Measurements from ENCODE around the gene CRIP3.
A peak's percentile ranks its signal among the peaks of the same experiment; 100 is the strongest.
"Not testable (repeated sequence)": the region's sequence is repeated elsewhere in the genome, so short reads cannot be mapped to it uniquely, and the experiment has no call there.

Gene CRIP3, protein sequence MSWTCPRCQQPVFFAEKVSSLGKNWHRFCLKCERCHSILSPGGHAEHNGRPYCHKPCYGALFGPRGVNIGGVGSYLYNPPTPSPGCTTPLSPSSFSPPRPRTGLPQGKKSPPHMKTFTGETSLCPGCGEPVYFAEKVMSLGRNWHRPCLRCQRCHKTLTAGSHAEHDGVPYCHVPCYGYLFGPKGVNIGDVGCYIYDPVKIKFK

DNA sequence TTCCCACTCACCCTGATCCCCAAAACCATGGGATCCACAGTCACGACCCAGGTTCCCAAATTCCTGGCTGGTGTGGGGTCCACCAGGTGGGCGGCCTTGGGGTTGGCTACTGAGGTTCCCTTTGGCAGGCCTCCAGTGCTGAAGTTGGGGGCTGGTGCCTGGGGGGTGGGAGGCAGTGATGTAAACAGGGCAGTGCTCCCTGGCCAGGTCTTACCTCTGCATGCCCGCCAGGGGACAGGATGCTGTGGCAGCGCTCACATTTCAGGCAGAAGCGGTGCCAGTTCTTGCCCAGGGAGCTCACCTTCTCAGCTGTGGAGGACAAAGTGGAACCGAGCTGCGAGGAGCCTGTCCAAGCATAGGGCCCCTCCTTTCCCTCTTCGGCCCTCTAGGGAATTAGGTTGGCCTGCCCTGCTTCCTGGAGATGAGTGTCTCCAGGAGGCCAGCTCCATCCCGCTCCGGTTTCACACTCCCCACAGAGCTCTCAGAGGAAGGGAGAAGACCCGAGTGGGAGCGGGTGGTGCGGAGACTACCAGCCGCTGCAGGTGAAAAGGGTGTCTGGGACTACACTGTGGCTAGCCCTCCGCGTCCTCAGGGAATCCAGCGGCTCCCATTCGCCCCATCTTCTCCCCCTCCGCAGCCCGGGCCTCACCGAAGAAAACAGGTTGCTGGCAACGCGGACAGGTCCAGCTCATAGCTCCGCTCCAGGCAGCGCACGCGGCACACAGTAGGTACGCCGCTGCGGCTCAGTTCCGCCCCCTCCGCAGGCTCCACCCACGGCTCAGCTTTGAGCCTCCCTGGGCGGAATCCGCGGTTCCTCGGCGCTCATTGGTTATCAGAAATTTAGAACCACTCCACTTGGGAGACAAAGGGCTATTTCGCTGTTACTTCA lies at the start of gene CRIP3:
Gene CRIP3 (minus strand): TSS at position 726 of the 889 bp plus-strand sequence. CDS start 34 bp downstream, at position 692.
- peak; percentile 48 for DNase-seq

DNA sequence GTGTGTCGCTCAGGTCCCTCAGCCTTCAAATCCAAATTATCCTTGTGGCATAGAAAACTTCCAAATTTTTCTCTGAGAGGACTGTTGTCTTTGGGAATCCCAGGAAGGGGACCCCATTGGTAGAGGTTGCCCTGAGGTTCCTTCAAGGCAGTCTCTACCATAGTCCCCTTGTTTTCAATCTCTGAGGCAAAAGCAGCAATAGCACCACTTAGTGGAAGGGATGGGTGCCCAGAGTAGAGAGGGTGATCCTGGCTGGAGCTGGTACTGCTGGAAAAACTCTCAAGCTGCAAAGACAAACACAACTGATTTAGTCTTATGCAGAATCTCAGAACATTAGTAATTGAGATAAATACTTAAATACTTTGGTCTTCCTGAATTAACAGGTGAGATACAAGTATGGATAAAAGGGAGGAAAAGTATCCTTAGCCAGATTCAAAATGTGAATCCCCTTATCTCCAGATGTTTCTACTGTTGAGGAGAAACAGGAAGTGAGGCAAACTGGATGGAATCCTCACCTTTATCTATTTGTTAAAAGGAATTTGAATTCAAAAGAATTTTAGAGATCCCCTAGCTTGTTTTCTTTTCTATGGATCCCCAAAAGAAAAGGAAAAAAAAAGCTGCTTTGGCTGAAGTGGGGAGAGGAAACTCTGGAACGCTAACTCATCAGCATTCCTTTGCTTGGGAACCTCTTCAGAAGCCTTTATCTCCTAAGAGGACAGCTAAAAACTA lies 47.4 kb upstream of the CRIP3 start:
- DNase-seq, result no peak

DNA sequence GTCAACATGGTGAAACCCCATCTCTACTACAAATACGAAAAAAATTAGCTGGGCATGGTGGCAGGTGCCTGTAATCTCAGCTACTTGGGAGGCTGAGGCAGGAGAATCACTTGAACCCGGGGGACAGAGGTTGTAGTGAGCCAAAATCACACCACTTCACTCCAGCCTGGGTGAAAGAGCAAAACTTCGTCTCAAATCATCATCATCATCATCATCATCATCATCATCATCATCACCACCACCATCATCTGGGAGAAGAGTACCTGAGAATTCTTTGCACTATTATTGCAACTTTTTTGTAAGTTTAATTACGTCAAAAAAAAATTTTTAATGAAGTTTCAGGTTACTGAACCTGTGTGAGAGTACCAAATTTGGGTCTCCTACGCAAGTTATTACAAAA lies 43.3 kb upstream of the CRIP3 start:
- not testable (repeated sequence) for DNase-seq

DNA sequence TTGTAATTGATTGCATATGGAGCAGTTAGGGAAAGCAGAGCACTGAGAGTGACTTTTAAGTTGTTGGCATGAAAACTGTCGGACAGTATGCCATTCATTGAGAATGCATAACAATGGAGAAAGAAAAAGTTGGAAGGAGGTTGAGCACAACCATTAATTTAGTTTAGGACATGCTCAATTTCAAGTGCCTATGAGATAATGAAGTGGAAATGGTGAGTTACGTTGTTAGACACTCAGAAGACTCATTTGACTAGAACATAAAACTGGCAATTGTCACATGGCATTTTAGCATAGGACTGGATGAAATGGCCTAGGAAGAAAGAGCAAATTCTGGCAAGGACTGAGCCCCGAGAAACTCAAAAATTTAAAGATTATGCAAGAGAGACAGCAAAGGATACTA lies 38.8 kb upstream of the CRIP3 start:
- DNase-seq, result no peak

- no peak for DNase-seq
Observed at GRCh38 chr6:43347021-43347420, 38.4 kb upstream of the CRIP3 start.

DNA sequence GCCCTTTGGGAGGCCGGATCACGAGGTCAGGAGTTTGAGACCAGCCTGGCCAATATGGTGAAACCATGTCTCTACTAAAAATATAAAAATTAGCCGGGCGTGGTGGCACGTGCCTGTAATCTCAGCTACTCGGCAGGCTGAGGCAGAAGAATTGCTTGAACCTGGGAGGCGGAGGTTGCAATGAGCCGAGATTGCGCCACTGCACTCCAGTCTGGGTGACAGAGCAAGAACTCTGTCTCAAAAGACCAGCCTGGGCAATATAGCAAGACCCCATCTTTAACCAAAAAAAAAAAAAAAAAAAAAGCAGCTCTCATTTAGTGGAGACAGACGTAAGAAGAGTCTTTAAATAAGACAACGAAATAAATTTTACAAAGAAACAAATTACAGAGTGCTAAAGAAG lies 37.6 kb upstream of the CRIP3 start:
- DNase-seq, result not testable (repeated sequence)

GRCh38 chr6:43339168-43339567 lies 30.5 kb upstream of the CRIP3 start:
- no peak for DNase-seq

DNA sequence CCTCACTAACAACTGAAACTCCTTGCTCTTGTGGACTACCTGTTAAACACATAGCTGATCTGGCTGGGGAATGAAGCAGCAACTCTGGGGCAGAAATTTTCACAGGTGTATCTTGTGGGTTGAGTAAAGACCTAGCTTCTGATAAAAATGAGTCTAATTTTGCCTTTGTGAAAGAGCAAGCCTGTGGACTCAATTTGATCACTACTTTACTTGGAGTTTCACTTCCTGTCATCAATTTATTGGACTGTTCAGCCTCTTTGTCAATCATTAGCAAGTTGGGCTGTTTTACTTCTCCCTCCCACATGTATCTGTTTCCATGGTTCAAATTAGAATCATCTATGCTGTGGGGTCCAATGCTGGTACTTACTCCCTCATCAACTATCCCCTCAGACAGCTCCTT lies 29.6 kb upstream of the CRIP3 start:
- DNase-seq, result no peak

DNA sequence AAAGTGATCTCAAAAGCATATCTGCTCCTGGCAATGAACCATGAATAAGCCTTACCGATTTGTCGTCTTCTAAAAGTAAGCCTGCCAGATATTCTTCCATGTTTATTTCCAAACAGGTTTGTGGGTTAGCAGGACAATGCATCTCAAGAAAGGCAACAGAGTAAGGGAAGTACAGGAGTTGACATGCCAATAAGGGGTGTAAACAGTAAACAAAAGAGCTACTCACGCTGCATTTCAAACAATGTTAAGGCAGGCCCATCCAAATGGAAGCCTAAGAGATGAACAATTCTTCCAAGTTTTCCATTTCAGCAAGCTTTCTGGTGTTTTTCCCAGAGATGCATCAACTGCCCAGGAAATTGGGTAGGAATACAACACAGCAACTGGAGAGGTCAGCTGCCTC lies 27.8 kb upstream of the CRIP3 start:
- DNase-seq, result no peak

DNA sequence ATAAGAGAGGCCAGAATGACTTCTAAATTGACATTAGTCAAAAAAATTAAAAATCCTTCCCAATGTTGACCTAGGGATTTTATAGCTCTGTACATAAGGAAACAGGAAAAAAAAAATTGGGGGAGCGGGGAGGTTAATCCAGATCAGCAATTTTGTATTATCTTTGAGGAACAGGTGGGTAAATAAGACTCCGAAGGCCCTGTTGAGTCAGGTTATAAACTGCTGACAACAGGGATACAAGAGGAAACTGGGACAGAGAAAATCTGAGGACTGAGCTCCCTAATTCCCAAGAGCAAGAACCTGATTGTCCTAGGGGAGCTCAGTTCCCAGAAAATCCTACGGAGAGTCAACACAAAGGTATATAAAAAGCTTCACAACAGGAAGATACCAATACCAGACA lies 26.8 kb upstream of the CRIP3 start:
- DNase-seq, result no peak

DNA sequence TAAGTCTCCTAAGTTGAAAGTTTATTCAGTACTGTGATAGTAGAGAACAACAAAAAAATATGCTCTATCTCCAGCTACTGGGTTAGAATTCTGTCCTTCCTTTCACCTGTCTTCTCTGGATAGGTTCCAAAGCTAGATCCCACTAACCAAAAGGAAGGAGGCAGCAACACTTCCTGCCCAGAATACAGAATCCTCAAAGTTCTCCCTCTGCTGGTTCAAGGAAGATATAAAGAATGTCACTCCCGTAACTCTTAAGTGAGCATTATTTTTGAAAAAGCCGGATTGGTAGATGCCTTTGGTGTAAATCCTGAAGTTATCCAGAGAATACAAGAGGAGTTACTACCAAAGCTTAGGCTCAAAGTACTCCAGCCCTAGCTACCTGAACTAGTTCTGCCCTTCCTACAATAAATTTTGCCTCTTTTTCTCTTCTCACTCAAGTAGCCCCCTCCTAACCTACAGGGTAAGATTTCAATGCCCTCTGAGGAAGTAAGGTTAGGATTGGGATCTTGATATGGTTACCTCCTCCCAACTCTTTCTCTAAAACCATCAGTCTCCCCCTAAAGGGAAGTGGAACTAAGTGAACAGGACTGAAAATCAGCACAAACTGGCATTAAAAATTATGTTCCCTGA lies 26.0 kb upstream of the CRIP3 start:
- DNase-seq, result no peak

- no peak for DNase-seq
Observed at GRCh38 chr6:43331891-43332290, 23.3 kb upstream of the CRIP3 start.

GRCh38 chr6:43331470-43331869 lies 22.8 kb upstream of the CRIP3 start:
- DNase-seq, result no peak

DNA sequence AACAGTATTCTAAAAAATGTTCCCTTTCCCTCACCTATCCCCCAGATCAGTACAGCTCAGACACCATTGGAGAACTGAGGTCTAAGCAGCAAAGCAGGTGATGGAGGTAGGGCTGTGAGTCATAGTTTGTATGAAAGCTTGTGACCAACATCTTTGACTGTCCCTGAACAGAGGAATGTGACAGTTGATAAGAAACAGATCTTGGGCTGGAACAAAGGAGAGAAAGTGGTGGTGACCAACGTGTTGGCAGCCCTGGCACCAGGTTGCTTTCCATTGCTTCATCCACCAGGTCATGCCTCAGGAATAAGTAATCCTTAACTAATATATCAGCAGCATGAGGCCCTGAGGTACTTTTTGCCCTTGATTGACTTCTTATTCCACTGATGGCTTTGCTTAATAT lies 19.9 kb upstream of the CRIP3 start:
- no peak for DNase-seq

DNA sequence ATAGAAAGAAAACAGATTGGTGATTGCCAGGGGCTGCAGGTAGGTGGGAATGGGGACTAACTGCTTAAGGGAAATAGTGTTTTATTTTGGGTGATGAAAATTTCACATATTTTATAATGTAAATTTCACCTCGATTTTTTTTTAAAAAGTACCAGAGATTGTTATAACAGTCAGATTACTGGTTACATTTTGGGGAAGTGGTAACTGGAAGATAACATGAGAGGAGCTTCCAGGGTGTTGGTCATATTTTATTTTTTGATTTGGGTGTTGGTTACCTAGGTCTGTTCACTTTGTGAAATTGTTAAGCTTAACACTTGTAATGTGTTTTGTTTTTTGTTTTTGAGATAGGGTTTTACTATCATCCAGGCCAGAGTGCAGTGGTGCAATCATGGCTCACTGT lies 17.2 kb upstream of the CRIP3 start:
- DNase-seq, result no peak

DNA sequence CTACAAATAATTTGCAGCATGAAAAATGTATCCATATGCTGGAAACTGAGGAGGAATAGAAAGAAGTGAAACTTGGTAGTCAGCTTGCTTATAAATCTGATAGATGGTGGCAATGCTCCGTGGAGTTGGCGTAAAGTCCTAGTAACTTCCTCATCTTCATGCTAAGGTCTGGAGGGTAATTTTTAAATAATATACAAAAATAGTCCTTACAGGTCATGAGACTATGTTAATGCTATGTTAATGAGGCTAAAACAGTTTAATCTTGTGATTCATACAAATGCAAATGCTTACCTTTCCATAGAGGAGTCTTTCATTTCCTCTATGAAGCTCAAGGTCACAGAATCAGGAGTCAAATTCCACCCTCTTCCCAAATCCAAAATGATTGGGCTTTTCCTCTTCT lies 9.4 kb upstream of the CRIP3 start:
- no peak for DNase-seq

DNA sequence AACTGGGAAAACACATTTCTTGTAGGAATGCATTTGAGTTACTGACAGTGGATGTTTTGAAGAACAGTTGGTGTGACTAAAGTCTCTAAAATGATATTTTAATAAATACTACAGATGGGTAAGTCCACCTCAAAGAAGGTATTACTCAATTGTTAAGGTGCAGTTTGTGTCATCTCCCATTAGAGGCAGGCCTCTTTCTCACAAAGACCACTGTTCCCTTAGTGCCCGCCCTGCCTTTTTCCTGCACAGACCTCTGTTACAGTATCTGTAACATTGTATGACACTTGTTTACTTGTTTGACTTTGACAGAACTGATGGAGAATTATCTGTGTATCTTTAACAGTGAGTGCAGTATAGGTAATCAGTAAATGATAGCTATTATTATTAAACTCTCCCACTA lies 5.2 kb upstream of the CRIP3 start:
- no peak for DNase-seq

DNA sequence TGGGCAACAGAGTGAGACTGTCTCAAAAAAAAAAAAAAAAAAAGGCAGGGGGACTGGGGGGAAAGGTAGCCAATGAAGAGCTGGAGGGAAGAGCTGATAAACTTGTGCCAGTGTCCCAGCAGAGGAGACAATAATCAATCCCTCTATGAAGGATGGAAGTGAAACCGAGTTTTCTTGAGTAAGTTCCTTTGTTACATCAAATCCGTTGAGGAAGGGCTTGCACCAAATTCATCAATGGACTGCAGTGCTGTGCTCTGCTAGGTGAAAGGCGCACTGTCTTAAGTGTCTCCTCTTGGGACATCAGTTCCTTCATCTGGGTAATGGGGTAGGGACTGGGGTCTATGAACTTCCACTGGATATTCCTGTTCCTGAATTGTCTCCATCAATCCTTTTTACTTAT lies 3.0 kb upstream of the CRIP3 start:
- no peak for DNase-seq

DNA sequence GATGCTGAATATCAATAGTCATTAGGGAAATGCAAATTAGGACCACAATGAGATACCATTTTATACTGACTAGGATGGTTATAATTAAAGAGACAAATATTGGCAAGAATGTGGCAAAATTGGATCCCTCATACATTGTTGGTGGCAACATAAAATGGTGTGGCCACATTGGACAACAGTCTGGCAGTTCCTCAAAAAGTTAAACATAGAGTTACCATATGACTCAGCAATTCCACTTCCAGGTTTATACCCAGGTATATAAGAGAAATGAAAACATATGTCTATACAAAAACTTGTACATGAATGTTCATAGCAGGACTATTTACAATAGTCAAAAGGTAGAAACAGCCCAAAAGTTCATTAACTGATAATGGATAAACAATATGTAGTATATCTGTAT lies 2.0 kb upstream of the CRIP3 start:
- no peak for DNase-seq

- DNase-seq, result no peak
Observed at GRCh38 chr6:43310134-43310533, 1.5 kb upstream of the CRIP3 start.

- DNase-seq, result no peak
Observed at GRCh38 chr6:43308990-43309477, 408 bp upstream of the CRIP3 start.

DNA sequence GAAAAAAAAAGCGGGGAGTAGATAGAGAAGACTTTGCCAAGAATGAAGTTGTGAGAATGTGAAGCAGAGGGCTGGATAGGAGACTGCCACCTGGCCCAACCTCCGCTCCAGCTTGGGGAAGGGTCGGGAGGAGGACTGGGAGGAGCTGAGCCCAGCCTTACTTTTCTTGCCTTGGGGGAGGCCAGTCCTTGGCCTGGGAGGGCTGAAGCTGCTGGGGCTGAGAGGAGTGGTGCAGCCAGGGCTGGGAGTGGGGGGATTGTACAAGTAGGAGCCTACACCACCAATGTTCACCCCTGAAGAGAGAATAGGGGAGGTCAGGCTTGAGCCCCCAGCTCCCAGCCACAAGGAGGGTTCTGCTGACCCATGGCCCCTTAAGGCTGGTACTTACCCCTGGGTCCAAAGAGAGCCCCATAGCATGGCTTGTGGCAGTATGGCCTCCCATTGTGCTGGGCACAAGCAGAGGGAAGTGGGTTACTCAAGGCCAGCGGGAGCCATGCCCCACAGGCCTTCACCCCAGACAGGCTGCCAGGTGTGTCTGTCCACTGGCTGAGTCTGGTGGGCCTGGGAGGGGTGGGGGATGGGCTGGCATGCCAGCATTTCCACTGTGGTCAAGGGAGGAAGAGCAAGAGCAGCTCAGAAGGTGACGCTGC lies 1.1 kb downstream of the CRIP3 start:
- DNase-seq, result no peak

GRCh38 chr6:43306086-43306485 lies 2.5 kb downstream of the CRIP3 start:
- DNase-seq, result no peak
